Activated T-helper 1 cell treated with anti-CD3 and anti-CD28 coated beads, Interleukin-12 subunit alpha, Interleukin-12 subunit beta, Interleukin-2, Interleukin-4 antibody, amounts not matched to agents 30 ng/mL and 10 ng/mL and 1 ng/mL, durations not matched to agents 14 hours and 24 hours and 36 hours (primary cell): ENCODE results near the gene RAB37. TPM values are rescaled to one million over a fixed set of nuclear protein-coding genes. Genes with fewer than 3 reads are reported as not detected.

ENCODE experiments used
- DNase-seq: peaks from one replicate; pipeline ENCODE4 v3.0.0; 2021; ENCODE audit warnings: low spot score
- H3K27ac Mint-ChIP-seq: one replicate; pipeline ENCODE4 v1.8.0; 2021; ENCODE audit warnings: mild to moderate bottlenecking, mixed read lengths
- H3K27me3 Mint-ChIP-seq: one replicate; pipeline ENCODE4 v1.8.0; 2022; ENCODE audit warnings: mild to moderate bottlenecking, moderate library complexity, mixed read lengths; ENCODE audit not compliant: insufficient read depth
- H3K36me3 Mint-ChIP-seq: one replicate; pipeline ENCODE4 v1.8.0; 2021; ENCODE audit warnings: low read depth, mixed read lengths
- H3K4me1 Mint-ChIP-seq: one replicate; pipeline ENCODE4 v1.8.0; 2021; ENCODE audit warnings: low read depth, mixed read lengths
- H3K4me3 Mint-ChIP-seq: one replicate; pipeline ENCODE4 v1.8.0; 2021; ENCODE audit warnings: mild to moderate bottlenecking, moderate library complexity, mixed read lengths
- H3K9me3 Mint-ChIP-seq: one replicate; pipeline ENCODE4 v1.8.0; 2021; ENCODE audit warnings: mixed read lengths
- intact Hi-C: fragments of 100-400 bp; cut with micrococcal nuclease; formaldehyde crosslinking; loops from one replicate; pipeline ENCODE4 v1.15.1; 2024
- total RNA-seq: library from RNA; stranded (reverse); gene quantifications from 2 replicates; pipeline ENCODE4 v1.2.3, GENCODE V29; 2022

The RAB37 gene
- total RNA-seq, 1 donor from 2014 or later, result 6.1 TPM

DNA sequence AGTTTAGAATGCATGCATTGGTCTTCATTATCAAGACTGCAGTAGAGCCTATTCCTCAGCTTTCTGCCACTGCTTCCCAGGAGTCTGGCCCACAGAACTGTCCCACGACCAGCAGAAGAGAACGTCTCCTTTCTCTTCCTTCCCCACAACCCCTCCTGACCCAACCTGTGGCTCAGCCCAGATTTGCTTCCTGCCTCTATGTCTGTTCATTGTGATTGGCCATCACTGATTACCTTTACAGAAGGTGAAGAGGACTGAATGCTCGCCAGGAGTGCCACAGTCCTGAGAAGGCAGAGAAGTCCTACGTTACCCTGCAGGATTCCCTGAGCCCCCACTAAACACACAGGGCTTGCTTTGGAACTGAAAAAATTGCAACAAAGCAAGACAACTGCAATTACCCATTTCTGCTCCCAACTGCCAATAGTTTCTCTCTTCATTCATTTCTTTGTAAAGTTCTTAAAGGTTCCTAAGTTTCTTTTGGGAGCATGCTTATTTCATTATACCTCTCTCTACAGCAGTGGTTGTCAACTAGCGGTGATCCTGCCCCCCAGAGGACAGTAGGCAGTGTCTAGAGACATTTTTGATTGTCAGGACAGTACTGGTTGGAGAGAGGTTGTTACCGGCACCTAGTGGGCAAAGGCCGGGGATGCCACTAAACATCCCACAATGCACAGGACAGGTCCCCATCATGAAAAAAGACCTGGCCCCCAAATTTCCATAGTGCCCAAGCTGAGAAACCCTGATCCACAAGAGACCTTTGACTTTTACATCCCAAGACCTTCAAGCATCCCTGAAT is 43.6 kb downstream of the RAB37 start:
- Mint-ChIP-seq H3K27ac (peak overlapping the region; percentile 98), H3K9me3 (no peaks in the 10 kb centered on the region), H3K4me3 (peak overlapping the region; percentile 79), H3K36me3 (peaks cover 24% of the 10 kb centered on the region), H3K27me3 (no peaks in the 10 kb centered on the region), H3K4me1 (peaks cover 79% of the 10 kb centered on the region)
- no peak for DNase-seq
- intact Hi-C loops, result loop anchor here (1.0 kb wide), 2 partner anchors 11 to 29 kb away; no protein-coding TSS in a partner anchor

DNA sequence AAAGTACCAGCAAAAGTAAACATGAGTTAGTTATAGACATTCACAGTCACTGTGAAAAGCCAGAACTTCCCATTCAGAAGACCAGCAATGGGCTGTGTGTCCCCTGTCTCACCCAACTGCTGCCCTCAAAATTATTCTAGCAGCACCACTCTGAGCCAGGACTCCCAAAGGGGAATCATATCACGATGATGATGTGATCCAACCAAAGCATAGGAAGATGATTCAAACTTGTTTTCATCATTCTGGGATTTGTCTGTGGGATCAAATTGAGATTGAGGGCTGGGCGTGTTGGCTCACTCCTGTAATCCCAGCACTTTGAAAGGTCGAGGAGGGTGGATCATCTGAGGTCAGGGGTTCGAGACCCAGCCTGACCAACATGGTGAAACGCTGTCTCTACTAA is 45.5 kb downstream of the RAB37 start:
- intact Hi-C loops, result no loop called here
- Mint-ChIP-seq H3K36me3 (peaks cover 25% of the 10 kb centered on the region), H3K4me3 (no peak overlapping the region)

DNA sequence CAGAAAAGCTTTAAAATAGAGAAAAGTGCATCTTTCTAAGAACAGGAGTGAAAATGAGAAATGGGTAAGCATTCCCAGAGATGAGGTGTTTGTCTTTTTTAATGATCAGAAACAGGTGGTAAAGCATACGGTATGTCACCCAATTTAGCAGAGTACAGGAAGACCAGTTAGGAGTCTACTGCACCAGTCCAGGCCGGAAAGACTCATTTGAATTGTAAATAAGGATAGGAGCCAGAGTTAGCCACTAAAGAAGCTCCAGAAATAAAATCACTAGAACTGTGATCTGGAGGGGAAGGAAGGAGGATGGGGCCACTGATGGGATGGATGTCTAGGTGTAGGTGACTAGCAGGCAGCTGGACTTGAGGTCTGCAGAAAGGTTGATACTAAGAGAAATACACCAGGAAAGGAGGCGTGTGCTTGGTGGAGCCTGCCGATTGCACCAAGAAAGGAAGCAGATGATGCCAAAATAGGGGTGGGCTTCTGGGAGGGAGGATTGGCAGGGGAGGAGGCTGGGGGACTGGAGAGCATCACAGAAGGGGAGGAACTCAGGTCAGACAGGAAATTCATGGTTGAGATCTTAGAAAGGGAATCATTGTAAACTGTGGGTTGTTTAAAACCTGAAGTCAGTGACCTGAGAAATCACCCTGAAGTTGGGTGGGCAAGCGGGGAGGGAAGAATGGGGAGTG is 47.2 kb downstream of the RAB37 start:
- peaks cover 32% of the 10 kb centered on the region for H3K36me3 Mint-ChIP-seq
- no peak overlapping the region for H3K4me3 Mint-ChIP-seq
- intact Hi-C loops, result no loop called here
- H3K4me1 Mint-ChIP-seq, result peaks cover 61% of the 10 kb centered on the region
- H3K27ac Mint-ChIP-seq, result peak overlapping the region; percentile 49
- no peak for DNase-seq
- no peaks in the 10 kb centered on the region for H3K27me3 Mint-ChIP-seq
- no peaks in the 10 kb centered on the region for H3K9me3 Mint-ChIP-seq

More for the DNA sequence above, 45.5 kb downstream of the RAB37 start:
- no peaks in the 10 kb centered on the region for H3K9me3 Mint-ChIP-seq
- no peaks in the 10 kb centered on the region for H3K27me3 Mint-ChIP-seq
- peaks cover 74% of the 10 kb centered on the region for H3K4me1 Mint-ChIP-seq
- DNase-seq, result no peak
- H3K27ac Mint-ChIP-seq, result no peak overlapping the region

DNA sequence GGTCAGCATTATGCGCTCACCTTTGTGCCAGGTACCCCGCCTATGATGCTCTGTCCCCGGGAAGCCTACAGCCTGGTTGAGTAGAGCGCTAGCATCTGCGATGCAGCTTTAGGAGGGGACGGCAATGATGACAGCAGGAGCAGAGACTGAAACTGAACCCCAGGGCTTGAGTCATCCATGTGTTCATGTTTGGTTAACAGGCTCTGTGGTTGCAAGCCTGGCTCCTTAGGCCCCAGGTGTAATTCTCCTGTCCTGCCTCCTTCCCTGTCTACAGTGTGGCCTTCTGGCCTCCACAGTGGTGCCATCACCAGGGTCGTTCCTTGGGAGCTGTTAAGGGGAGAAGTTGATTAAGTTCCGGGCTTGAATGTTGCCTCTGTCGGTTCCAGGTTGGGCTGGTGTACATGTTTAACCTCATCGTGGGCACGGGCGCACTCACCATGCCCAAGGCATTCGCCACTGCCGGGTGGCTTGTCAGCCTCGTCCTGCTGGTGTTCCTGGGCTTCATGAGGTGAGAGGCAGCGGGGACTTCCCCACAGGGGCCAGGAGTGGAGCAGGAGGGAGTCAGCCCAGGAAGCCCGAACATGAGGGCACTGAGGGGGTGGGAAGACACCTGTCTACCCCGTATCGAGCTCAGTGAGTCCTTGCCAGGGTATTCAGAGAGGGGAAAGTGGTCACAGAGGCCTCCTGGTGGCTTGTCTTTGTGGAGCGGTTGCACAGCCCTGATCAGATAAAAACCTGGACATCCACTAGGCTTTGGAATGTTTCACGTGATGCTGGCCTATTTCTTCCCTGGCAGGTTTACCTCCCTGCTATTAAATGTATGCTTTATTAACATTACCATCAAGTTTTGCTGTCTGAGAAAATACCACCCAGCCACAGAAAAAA is 48.3 kb downstream of the RAB37 start:
- H3K27me3 Mint-ChIP-seq, result no peaks in the 10 kb centered on the region
- no peak overlapping the region for H3K4me3 Mint-ChIP-seq
- H3K4me1 Mint-ChIP-seq, result peaks cover 55% of the 10 kb centered on the region
- H3K36me3 Mint-ChIP-seq, result peaks cover 32% of the 10 kb centered on the region
- no peak for DNase-seq
- intact Hi-C loops, result no loop called here
- H3K27ac Mint-ChIP-seq, result peak overlapping the region; percentile 50
- H3K9me3 Mint-ChIP-seq, result no peaks in the 10 kb centered on the region

DNA sequence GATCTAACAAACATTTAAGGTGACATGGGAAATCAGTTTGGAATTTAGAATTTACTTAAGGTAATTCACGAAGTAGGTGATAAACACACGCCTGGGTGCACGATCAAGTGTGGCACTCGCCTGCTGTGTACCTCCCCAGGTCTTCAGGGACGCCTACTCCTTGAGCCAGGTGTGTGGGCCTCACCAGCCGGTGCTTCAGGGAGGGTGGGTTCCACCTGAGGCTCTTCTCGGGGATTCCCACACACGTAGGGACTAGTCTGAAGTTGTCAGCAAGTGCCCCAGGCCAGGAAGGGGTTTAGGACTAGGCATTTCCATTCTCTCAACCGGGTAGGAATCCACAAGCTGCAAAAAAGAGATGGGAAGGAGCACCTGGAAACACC is 48.9 kb downstream of the RAB37 start:
- intact Hi-C loops, result no loop called here
- Mint-ChIP-seq H3K9me3 (no peaks in the 10 kb centered on the region), H3K27ac (no peak overlapping the region), H3K4me1 (peaks cover 55% of the 10 kb centered on the region), H3K4me3 (no peak overlapping the region), H3K27me3 (no peaks in the 10 kb centered on the region), H3K36me3 (peaks cover 38% of the 10 kb centered on the region)
- DNase-seq, result no peak

DNA sequence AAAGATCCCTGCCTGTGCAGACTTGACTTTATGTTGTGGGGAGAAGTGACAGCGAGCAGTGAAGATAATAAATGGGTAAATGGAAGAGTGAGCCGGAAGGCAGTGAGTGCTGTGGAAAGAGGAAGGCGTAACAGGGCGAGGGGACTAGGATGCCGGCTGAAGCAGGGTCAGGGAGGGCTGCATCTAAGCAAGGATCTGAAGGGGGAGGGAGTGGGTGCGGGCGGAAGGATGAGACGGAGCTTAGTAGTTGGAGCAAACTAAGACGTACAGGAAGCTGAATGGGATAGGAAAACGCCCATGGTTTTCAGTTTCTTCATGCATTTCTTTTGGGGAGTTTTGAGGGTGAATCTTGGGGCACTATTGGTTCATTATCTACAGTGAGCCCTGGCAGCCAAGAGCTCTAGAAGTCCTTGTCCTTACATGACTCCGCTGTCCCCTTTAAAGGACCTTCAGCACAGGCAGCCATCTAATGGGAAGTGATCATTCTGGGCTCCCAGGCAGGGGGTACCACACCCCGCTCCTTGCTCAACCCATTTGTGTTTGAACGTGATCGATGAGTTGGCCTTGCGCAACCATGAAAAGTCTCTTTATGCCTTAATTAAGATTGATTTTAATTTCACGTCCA is 49.5 kb downstream of the RAB37 start:
- Mint-ChIP-seq H3K36me3 (peaks cover 40% of the 10 kb centered on the region), H3K27ac (peak overlapping the region; percentile 23), H3K27me3 (no peaks in the 10 kb centered on the region), H3K9me3 (no peaks in the 10 kb centered on the region), H3K4me3 (peak overlapping the region; percentile 5), H3K4me1 (peaks cover 55% of the 10 kb centered on the region)
- DNase-seq, result no peak
- intact Hi-C loops, result no loop called here

DNA sequence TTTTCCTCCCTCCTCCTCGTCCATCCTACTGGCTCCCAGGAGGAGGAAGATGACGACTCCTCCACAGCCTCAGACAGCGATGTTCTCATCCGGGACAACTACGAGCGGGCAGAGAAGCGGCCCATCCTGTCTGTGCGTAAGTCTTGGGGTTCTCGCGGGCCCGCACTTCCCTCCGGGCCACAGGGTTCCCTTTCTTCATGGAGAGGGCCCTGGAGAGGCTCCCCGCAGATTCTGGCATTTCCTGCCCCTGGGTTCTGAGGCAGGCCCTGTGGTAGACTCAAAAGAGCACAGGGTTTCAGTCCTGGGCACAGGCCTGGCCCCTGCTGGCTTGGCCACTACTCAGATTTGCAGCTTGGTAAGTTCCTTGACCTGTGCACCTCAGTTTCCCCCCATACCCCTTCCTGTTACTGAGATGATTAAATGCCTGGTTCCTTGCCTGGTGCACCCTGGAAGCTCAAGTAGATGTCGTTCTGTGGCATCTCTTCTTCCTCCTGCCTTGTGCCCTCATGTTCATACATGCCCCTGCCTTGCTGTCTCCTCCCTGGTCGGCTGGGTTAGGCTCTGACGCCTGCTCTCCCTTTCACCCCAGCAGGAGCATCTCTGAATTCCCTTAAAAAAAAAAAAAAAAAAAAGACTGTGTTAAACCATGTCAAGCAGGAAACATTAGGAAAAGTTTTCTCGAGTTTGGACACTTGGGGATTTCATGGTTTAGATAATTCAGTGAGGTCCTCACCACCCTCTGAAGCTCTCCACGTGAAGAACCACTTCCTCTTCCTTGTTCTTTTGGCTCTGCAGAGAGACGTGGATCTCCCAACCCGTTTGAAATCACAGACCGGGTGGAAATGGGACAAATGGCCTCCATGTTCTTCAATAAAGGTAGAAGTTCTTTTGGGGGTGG is 53.4 kb downstream of the RAB37 start:
- Mint-ChIP-seq H3K36me3 (peaks cover 42% of the 10 kb centered on the region), H3K27ac (peak overlapping the region; percentile 47), H3K27me3 (no peaks in the 10 kb centered on the region), H3K9me3 (no peaks in the 10 kb centered on the region), H3K4me3 (no peak overlapping the region), H3K4me1 (peaks cover 39% of the 10 kb centered on the region)
- intact Hi-C loops, result loop anchor here (1.0 to 2.0 kb wide), 7 partner anchors 10 to 170 kb away; partner anchors contain the start of genes FDXR, NAT9 and NHERF1
- DNase-seq, result no peak

DNA sequence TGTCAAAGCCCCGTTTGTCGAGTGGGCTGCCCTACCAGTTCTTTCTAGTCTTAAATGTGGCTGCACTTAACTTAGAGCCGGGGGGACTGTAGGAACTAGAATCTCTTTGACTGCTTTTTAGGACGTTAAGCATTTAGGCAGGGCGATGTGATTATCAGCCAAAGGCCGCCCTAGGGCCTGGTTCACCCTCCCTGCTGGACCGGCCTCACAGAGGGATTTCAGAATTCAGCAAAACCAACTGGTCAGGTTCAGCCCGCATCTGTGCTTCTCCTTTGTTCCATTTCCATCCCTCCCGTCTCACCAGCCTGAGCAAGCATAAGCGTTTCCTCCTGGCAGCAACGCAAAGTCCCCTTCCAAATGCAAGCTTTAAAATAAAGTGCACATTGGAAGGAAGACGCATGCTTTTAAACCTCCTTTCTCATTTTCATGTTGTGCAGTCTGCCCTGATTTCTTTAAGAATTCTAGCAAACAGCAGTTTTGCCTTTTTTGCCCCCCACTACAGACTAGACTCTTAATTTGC is 55.6 kb downstream of the RAB37 start:
- no peak for DNase-seq
- Mint-ChIP-seq H3K9me3 (no peaks in the 10 kb centered on the region), H3K4me3 (no peak overlapping the region), H3K36me3 (peaks cover 46% of the 10 kb centered on the region), H3K27ac (no peak overlapping the region), H3K4me1 (peaks cover 26% of the 10 kb centered on the region), H3K27me3 (no peaks in the 10 kb centered on the region)
- intact Hi-C loops, result no loop called here

DNA sequence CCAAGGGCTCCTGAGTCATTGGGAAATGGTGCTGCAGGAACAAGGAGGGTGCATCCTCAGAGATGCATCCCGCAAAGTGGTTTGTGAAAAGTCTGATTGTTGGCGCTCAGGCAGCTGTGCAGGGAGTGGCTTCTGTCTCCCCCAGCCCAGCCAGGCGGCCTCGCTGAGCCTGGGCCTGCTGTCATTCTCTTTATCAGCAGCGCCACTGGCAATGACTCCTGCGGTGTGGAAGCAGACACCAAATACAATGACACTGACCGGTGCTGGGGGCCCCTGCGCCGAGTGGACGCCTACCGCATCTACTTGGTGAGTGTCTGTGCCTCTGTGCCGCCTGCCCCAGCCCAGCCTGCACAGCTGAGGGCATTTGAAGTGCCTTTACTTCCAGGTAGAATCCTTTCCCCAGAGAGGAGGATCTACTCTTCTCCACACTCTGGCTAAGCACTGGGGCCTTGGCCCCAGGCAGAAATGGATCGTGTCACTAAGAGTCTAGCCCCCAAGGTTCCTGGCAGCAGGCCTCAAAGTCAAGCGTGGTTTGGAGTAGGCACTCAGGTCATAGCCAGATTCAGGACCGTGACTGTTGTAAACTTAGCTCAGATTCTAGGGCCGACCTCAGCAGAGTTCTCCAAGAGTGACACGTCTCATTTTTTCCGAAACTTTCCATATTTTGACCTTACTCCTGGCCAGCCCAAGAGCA is 58.4 kb downstream of the RAB37 start:
- peaks cover 45% of the 10 kb centered on the region for H3K36me3 Mint-ChIP-seq
- H3K27me3 Mint-ChIP-seq, result no peaks in the 10 kb centered on the region
- intact Hi-C loops, result no loop called here
- no peak for DNase-seq
- no peaks in the 10 kb centered on the region for H3K9me3 Mint-ChIP-seq
- peaks cover 20% of the 10 kb centered on the region for H3K4me1 Mint-ChIP-seq
- no peak overlapping the region for H3K4me3 Mint-ChIP-seq
- H3K27ac Mint-ChIP-seq, result no peak overlapping the region

DNA sequence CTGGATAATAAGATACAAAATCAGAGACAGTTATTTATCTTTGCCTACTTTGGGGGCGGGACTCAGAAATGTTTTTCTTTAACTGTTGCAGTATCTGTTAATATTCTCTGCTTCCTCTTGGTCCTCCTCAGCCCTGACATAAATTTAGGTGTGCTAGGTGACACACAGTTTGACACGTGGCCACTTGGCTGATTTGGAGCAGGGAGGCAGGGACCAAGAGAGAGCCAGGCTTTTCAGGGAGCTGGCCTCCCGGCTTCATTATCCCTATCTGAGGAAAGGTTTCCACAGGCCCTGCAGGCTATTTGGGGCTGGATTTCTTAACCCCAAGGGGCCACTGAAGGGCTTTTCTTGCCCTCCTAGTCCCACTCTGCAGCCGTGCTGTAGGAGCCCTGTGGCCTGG is 59.2 kb downstream of the RAB37 start:
- no peaks in the 10 kb centered on the region for H3K27me3 Mint-ChIP-seq
- intact Hi-C loops, result no loop called here
- DNase-seq, result no peak
- H3K9me3 Mint-ChIP-seq, result no peaks in the 10 kb centered on the region
- H3K4me1 Mint-ChIP-seq, result peaks cover 13% of the 10 kb centered on the region
- H3K36me3 Mint-ChIP-seq, result peaks cover 40% of the 10 kb centered on the region
- no peak overlapping the region for H3K4me3 Mint-ChIP-seq
- H3K27ac Mint-ChIP-seq, result no peak overlapping the region

DNA sequence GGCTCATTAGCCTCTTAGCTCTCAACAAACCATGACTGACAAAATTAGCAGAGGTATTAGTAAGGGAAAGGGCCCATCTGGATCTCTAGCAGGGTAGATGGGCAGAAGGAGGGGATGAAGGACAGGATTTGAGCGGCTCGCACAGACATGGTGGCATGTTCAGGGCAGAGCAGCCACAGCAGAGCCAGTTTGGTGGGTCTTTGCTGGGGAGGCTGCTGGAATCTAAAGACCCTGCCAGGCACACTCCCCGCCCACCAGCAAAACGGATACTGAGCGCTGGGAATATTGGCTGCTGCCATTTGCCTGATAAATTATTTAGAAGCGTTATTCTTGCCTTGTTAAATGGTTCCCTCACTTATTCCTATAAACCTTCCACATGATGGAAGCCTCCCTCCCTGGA is 59.8 kb downstream of the RAB37 start:
- H3K27ac Mint-ChIP-seq, result no peak overlapping the region
- intact Hi-C loops, result no loop called here
- peaks cover 36% of the 10 kb centered on the region for H3K36me3 Mint-ChIP-seq

More for the DNA sequence above, 59.8 kb downstream of the RAB37 start:
- peaks cover 7% of the 10 kb centered on the region for H3K4me1 Mint-ChIP-seq
- no peak for DNase-seq
- H3K9me3 Mint-ChIP-seq, result no peaks in the 10 kb centered on the region
- no peaks in the 10 kb centered on the region for H3K27me3 Mint-ChIP-seq
- no peak overlapping the region for H3K4me3 Mint-ChIP-seq
